ENCODE results near the gene AMIGO3.
"Not testable (repeated sequence)": the region's sequence is repeated elsewhere in the genome, so short reads cannot be mapped to it uniquely, and the experiment has no call there.

AMIGO3 gene

DNA sequence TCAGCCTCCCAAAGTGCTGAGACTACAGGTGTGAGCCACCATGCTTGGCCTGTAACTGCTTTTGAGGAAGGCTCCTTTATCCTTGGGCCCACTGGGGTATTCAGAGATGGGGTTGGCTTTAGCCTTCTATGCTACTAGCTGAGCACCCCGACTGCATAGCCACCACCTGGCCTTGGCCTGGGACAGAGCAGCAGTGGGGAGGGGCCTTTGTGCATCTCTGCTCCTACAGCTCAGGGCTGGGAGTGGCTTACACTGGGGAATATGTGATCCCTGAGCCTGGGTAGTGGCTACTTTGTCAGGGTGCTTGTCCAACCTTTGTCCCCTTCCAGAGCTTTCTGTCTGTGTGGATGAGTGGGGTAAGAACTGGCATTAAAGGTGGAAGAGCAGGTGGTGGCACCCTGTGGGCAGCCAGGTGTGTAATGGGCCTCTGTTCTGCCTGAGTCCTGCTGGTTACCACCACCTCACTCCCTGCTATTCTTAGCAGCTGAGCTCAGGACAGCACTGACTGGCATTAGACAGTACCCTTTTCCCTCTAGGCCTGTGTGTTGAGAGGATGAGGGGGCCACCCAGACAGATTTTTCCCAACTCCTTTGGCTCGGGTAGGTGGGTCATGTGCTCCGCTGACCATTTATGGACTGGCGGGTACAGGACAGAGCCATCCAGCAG lies 24.0 kb downstream of the AMIGO3 start:
- H3K27ac ChIP-seq (ENCODE audit: low read length); H3K27me3 ChIP-seq (ENCODE audit: low read depth, low read length); H3K9me3 ChIP-seq (ENCODE audit: control insufficient read depth in 1 of 2, low read length in 2 of 2); H3K4me3 ChIP-seq (ENCODE audit: low read depth in 1 of 2, low read length in 2 of 2): not testable (repeated sequence)
- Histone ChIP-seq H3K36me3 (ENCODE audit: control insufficient read depth in 1 of 2, insufficient read depth in 2 of 2, low read length in 2 of 2) (peaks cover 18 to 37% of the 10 kb centered on the region in 2 donors), H3K4me1 (ENCODE audit: control insufficient read depth in 1 of 2, insufficient read depth in 2 of 2, low read length in 2 of 2) (peaks cover 0 to 13% of the 10 kb centered on the region in 2 donors)

DNA sequence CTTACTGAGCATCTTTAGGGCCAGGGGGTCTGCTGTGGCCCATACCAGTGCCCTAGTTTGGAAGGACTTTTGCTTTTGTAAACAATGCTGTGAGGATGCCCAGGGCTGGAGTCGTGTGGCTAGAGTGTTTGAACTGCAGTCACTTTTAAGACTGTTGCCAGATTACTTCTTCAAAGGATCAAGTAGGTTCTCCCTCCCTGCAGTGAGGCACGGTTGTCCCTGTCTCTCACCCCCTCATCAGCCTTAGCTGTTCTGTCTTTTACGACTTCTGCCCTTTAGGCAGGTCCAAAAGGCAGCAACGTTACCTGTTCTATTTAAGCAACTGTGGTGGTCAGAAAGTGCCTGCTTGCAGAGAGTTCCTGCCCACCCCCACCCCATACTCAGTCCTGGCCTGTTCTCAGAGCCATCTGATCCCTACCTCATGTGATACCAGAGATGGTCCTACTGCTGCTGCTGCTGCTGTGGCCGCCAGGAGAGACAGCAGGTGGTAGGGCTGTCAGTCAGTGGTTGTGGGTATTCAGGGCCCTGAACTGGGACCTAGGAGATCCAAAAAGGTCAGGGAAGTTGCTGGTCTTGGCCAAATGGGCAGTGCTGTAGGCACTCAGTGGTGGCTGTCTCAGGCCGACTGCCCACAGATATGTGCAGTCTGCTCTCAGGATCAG lies 24.9 kb downstream of the AMIGO3 start:
- H3K27me3 ChIP-seq (ENCODE audit: low read depth, low read length); H3K9me3 ChIP-seq (ENCODE audit: control insufficient read depth in 1 of 2, low read length in 2 of 2); H3K4me3 ChIP-seq (ENCODE audit: low read depth in 1 of 2, low read length in 2 of 2); H3K27ac ChIP-seq (ENCODE audit: low read length): not testable (repeated sequence)
- H3K36me3 ChIP-seq (ENCODE audit: control insufficient read depth in 1 of 2, insufficient read depth in 2 of 2, low read length in 2 of 2), result peaks cover 11 to 28% of the 10 kb centered on the region in 2 donors
- peaks cover 0 to 17% of the 10 kb centered on the region in 2 donors for H3K4me1 ChIP-seq (ENCODE audit: control insufficient read depth in 1 of 2, insufficient read depth in 2 of 2, low read length in 2 of 2)

DNA sequence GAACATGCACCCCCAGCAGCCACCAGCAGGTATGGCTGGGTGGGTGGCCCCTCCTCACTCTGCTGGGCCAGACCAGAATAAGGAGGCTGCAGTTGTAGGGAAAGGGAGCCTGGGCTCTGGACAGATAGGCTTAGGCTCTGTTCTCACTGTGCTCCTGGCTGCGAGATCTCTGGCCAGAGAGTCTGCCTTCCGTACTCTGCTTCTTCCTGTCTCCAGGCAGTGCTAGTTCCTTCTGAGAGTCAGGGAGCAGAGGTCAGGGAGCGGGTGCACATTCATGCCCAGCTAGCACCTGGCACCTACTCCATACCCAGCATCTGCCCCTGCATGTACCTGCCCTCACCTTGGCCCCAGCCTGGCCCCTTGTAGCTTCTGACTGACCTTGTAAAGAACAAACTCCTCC lies 28.0 kb downstream of the AMIGO3 start:
- H3K9me3 ChIP-seq (ENCODE audit: control insufficient read depth in 1 of 2, low read length in 2 of 2); H3K4me3 ChIP-seq (ENCODE audit: low read depth in 1 of 2, low read length in 2 of 2); H3K36me3 ChIP-seq (ENCODE audit: control insufficient read depth in 1 of 2, insufficient read depth in 2 of 2, low read length in 2 of 2); H3K27ac ChIP-seq (ENCODE audit: low read length); H3K27me3 ChIP-seq (ENCODE audit: low read depth, low read length): not testable (repeated sequence)
- peaks cover 0 to 30% of the 10 kb centered on the region in 2 donors for H3K4me1 ChIP-seq (ENCODE audit: control insufficient read depth in 1 of 2, insufficient read depth in 2 of 2, low read length in 2 of 2)

DNA sequence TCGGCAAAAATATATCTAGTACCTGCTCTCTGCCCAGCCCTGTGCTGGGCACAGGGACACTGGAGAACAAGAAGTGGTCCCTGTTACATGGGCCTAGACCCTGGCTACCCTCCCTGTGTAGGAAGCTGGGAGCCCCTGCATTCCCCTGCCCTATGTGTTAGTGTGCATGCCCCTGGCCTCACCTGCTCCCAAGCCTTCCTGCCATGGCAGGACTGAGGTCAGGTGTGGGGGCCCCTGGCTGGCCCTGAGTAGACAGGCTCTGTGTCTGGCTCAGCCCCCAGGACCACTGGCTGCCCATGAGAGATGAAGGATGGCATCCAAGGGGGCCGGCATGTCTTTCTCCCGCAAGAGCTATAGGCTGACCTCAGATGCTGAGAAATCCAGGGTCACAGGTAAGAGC lies 28.6 kb downstream of the AMIGO3 start:
- H3K9me3 ChIP-seq (ENCODE audit: control insufficient read depth in 1 of 2, low read length in 2 of 2); H3K27me3 ChIP-seq (ENCODE audit: low read depth, low read length); H3K27ac ChIP-seq (ENCODE audit: low read length); H3K4me3 ChIP-seq (ENCODE audit: low read depth in 1 of 2, low read length in 2 of 2); H3K36me3 ChIP-seq (ENCODE audit: control insufficient read depth in 1 of 2, insufficient read depth in 2 of 2, low read length in 2 of 2): not testable (repeated sequence)
- H3K4me1 ChIP-seq (ENCODE audit: control insufficient read depth in 1 of 2, insufficient read depth in 2 of 2, low read length in 2 of 2), result peaks cover 0 to 30% of the 10 kb centered on the region in 2 donors

- peak overlapping the region; percentile 87 to 99 for H3K4me3 ChIP-seq (ENCODE audit: low read depth in 1 of 2, low read length in 2 of 2)
- peak overlapping the region; percentile 56 for H3K27ac ChIP-seq (ENCODE audit: low read length)
- H3K4me1 ChIP-seq (ENCODE audit: control insufficient read depth in 1 of 2, insufficient read depth in 2 of 2, low read length in 2 of 2), result peaks cover 0 to 30% of the 10 kb centered on the region in 2 donors
- H3K36me3 ChIP-seq (ENCODE audit: control insufficient read depth in 1 of 2, insufficient read depth in 2 of 2, low read length in 2 of 2); H3K9me3 ChIP-seq (ENCODE audit: control insufficient read depth in 1 of 2, low read length in 2 of 2); H3K27me3 ChIP-seq (ENCODE audit: low read depth, low read length): not testable (repeated sequence)
Measured at GRCh38 chr3:49689908-49690624, 29.4 kb downstream of the AMIGO3 start.

DNA sequence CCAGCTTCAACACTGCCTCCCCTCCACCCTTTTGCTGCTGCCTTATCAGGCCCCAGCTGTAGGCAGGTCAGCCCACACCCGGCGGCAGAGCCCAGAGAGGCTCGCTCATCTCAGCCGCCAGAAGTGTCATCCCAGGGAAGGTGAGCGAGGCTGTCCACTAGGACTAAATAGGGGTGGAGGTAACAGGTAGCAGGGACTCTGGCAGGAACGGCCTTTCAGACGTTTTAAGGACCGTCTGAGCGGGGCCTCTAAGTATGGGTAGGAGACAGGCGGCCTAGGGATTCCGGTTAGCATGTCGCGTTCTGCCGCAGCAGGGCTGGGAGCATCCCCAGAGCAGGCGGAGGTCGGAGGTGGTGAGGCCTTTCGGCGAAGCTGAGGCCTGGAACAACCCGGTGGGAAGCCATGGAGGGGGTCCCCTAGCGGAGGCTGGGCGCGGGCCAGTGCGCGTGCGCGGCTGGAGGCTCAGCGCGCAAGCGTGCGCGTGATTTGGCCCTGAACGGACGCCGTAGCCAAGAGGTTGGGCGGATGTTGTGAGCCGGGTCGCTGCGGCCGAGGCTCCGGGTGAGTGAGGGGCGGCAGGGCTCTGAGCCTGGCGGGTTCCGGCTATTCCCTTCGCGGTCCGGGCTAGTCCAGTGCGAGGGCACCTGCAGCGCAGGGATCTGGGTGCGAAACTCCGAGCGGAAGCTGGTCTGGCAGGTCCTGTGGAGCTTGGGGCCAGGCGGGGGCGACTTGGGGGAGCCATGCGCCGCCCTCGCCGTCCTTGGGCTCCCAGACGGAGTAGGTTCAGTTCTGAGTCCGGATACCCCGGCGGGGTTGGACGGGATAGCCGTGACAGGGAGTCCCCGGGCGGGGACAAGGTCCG lies 30.2 kb downstream of the AMIGO3 start, which contains the start of the genes MST1 and RNF123:
TSS of gene MST1 (minus strand) at position 429 of the 862 bp plus-strand sequence. CDS start 783 bp downstream, outside the sequence.
TSS of gene RNF123 (plus strand) at position 512 of the 862 bp plus-strand sequence. CDS start 1,609 bp downstream, outside the sequence.
- H3K27ac ChIP-seq (ENCODE audit: low read length), result peak within 1 kb of the TSS; percentile 69
- H3K27me3 ChIP-seq (ENCODE audit: low read depth, low read length), result no peaks in the 10 kb centered on the region
- H3K4me3 ChIP-seq (ENCODE audit: low read depth in 1 of 2, low read length in 2 of 2), result peak within 1 kb of the TSS; percentile 87 to 99
- no peaks in the 10 kb centered on the region for H3K9me3 ChIP-seq (ENCODE audit: control insufficient read depth in 1 of 2, low read length in 2 of 2)
- peaks cover 0 to 1% of the 10 kb centered on the region in 2 donors for H3K36me3 ChIP-seq (ENCODE audit: control insufficient read depth in 1 of 2, insufficient read depth in 2 of 2, low read length in 2 of 2)
- peaks cover 0 to 30% of the 10 kb centered on the region in 2 donors for H3K4me1 ChIP-seq (ENCODE audit: control insufficient read depth in 1 of 2, insufficient read depth in 2 of 2, low read length in 2 of 2)

DNA sequence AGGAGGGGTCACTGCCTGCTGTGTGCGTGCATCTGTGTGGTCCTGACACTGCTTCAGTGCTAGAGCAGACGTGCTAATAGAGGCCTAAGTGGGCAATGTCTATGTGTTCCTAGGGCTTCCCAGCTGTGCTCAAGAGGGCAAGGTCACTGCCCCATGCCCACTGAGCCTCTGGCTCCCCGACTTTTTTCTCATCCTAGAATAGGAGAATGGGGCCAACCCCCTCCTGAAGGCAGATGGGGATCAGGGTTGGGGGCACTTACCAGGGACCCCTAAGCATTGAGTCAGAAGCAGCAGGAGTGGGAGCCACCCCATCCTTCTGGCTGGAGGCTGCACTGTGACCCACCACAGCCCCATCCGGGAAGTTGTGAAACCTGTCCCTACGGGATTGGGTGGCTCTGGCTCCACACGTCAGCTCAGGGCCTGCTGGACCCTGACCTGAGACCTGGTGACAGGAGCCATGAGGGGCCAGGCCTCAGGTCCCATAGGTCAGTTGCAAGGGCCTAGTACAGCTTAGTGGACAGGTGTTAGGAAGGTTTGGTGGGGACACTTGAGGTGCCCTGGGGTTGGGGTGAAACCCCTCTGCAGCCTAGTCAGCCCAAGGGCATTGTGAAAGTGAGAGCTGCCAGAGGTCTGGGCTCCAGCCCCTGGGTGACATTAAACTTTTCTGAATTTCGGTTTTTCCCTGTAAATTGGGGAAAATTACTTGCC lies 31.0 kb downstream of the AMIGO3 start:
- H3K9me3 ChIP-seq (ENCODE audit: control insufficient read depth in 1 of 2, low read length in 2 of 2); H3K36me3 ChIP-seq (ENCODE audit: control insufficient read depth in 1 of 2, insufficient read depth in 2 of 2, low read length in 2 of 2); H3K27me3 ChIP-seq (ENCODE audit: low read depth, low read length): not testable (repeated sequence)
- peak overlapping the region; percentile 87 to 99 for H3K4me3 ChIP-seq (ENCODE audit: low read depth in 1 of 2, low read length in 2 of 2)
- peak overlapping the region; percentile 69 for H3K27ac ChIP-seq (ENCODE audit: low read length)
- H3K4me1 ChIP-seq (ENCODE audit: control insufficient read depth in 1 of 2, insufficient read depth in 2 of 2, low read length in 2 of 2), result peaks cover 0 to 30% of the 10 kb centered on the region in 2 donors

DNA sequence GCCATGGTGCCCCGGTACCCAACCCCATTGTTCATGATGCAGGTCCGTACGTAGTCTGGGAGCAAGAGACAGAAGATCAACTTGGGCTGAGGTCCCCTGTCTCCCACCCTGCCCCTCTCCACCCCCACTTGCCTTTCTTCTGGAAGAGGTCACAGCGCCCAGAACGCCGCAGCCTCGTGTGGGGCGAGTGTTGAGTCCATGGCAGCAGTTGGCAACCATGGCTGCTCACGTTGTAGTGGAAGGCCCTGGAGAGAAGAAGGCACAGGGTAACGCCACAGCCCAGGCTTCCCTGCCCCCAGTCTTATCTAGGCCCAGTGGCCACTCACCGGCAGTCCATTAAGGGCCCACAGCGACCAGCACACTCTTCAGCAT lies 32.1 kb downstream of the AMIGO3 start:
- not testable (repeated sequence) for H3K27ac ChIP-seq (ENCODE audit: low read length); H3K4me3 ChIP-seq (ENCODE audit: low read depth in 1 of 2, low read length in 2 of 2); H3K9me3 ChIP-seq (ENCODE audit: control insufficient read depth in 1 of 2, low read length in 2 of 2); H3K27me3 ChIP-seq (ENCODE audit: low read depth, low read length)
- Histone ChIP-seq H3K36me3 (ENCODE audit: control insufficient read depth in 1 of 2, insufficient read depth in 2 of 2, low read length in 2 of 2) (peaks cover 12 to 20% of the 10 kb centered on the region in 2 donors), H3K4me1 (ENCODE audit: control insufficient read depth in 1 of 2, insufficient read depth in 2 of 2, low read length in 2 of 2) (peaks cover 0 to 30% of the 10 kb centered on the region in 2 donors)

GRCh38 chr3:49686769-49687423 lies 32.6 kb downstream of the AMIGO3 start:
- H3K27me3 ChIP-seq (ENCODE audit: low read depth, low read length); H3K9me3 ChIP-seq (ENCODE audit: control insufficient read depth in 1 of 2, low read length in 2 of 2); H3K27ac ChIP-seq (ENCODE audit: low read length): not testable (repeated sequence)
- Histone ChIP-seq H3K36me3 (ENCODE audit: control insufficient read depth in 1 of 2, insufficient read depth in 2 of 2, low read length in 2 of 2) (peaks cover 17 to 25% of the 10 kb centered on the region in 2 donors), H3K4me3 (ENCODE audit: low read depth in 1 of 2, low read length in 2 of 2) (peak overlapping the region in 1 of 2 donors; percentile 40), H3K4me1 (ENCODE audit: control insufficient read depth in 1 of 2, insufficient read depth in 2 of 2, low read length in 2 of 2) (peaks cover 0 to 30% of the 10 kb centered on the region in 2 donors)

- H3K36me3 ChIP-seq (ENCODE audit: control insufficient read depth in 1 of 2, insufficient read depth in 2 of 2, low read length in 2 of 2), result peaks cover 23 to 30% of the 10 kb centered on the region in 2 donors
- H3K4me3 ChIP-seq (ENCODE audit: low read depth in 1 of 2, low read length in 2 of 2), result peak overlapping the region in 1 of 2 donors; percentile 40
- H3K9me3 ChIP-seq (ENCODE audit: control insufficient read depth in 1 of 2, low read length in 2 of 2); H3K27ac ChIP-seq (ENCODE audit: low read length); H3K27me3 ChIP-seq (ENCODE audit: low read depth, low read length): not testable (repeated sequence)
- H3K4me1 ChIP-seq (ENCODE audit: control insufficient read depth in 1 of 2, insufficient read depth in 2 of 2, low read length in 2 of 2), result peaks cover 0 to 26% of the 10 kb centered on the region in 2 donors
Measured at GRCh38 chr3:49686346-49686745, 33.1 kb downstream of the AMIGO3 start.

All from muscle layer of duodenum (tissue), 2 donors.